Ascending aorta (tissue), 2 donors: ENCODE results near the gene ZNF692. TPM values are rescaled to one million over a fixed set of nuclear protein-coding genes. Genes with fewer than 3 reads are reported as not detected.
"Not testable (repeated sequence)": the region's sequence is repeated elsewhere in the genome, so short reads cannot be mapped to it uniquely, and the experiment has no call there.

Experiments used
- DNase-seq, 2 donors: peaks; one replicate each; pipeline ENCODE4 v3.0.0-alpha.2; 2019; ENCODE audit warnings: low spot score in 2 of 2
- H3K27ac ChIP-seq, 2 donors: fragments of 200-600 bp; sonication (generic); one replicate each; pipeline ENCODE4 v1.5.1; 2016 to 2017; ENCODE audit warnings: mild to moderate bottlenecking in 1 of 2
- H3K27me3 ChIP-seq: fragments of 200-600 bp; sonication (generic); one replicate; pipeline ENCODE4 v1.5.1; 2017
- H3K36me3 ChIP-seq, 2 donors: fragments of 200-600 bp; sonication (generic); one replicate each; pipeline ENCODE4 v1.5.1; 2016
- H3K4me1 ChIP-seq, 2 donors: fragments of 200-600 bp; sonication (generic); one replicate each; pipeline ENCODE4 v1.5.1; 2016 to 2017; ENCODE audit warnings: mild to moderate bottlenecking in 1 of 2
- H3K4me3 ChIP-seq, 2 donors: fragments of 200-600 bp; sonication (generic); one replicate each; pipeline ENCODE4 v1.5.1; 2016 to 2017; ENCODE audit warnings: mild to moderate bottlenecking in 1 of 2
- H3K9me3 ChIP-seq, 2 donors: fragments of 200-600 bp; sonication (generic); one replicate each; pipeline ENCODE4 v1.5.1; 2016
- intact Hi-C: fragments of 100-400 bp; cut with DNase I; formaldehyde crosslinking; loops from one replicate; pipeline ENCODE4 v1.15.1; 2023
- total RNA-seq: library from RNA; depleted of rRNA; stranded (reverse); fragments of >200 nt; gene quantifications from one replicate; pipeline ENCODE4 v1.1.0, GENCODE V29; 2016
- TF ChIP-seq, protein P1 (sequence below), 3 experiments: fragments of 200-600 bp in 2 of 3; fragments of 450-650 bp in 1 of 3; sonication (generic) in 2 of 3; IDR thresholded peaks; one replicate each; pipeline ENCODE4 v1.5.1; 2016 to 2019; ENCODE audit warnings: antibody characterized with exemption in 3 of 3, mild to moderate bottlenecking in 1 of 3, moderate library complexity in 1 of 3

ZNF692 gene
- total RNA-seq, 1 donor from 2014 or later, result 13.8 TPM

DNA sequence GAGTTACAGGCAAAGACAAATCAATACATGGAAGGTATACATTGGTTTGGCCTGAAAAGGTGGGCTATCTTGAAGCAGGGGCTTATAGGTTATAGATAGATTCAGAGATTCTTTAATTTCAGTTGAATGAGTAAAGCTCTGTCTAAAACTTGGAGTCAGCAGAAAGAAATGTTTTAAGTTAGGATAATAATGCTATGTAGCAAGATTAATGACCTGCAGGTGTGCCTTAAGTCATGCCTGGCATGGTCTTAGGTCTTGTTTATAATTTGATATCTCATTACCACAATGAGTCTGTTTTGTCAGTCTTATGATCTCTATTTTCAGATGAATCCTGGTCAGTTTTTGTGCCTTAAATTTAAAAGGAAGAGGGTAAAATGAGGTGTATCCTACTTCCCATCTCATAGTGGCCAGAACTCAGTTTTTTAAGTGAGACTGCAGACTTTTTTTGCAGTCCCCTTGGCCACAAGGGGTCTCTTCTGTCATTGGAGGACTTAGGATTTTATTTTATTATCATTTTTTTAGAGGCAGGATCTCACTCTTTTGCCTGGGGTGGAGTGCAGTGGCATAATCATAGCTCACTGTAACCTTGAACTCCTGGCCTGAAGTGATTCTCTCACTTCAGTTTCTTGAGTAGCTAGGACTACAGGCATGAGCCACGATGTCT is 25.9 kb upstream of the ZNF692 start:
- TF ChIP-seq, protein P1, sequence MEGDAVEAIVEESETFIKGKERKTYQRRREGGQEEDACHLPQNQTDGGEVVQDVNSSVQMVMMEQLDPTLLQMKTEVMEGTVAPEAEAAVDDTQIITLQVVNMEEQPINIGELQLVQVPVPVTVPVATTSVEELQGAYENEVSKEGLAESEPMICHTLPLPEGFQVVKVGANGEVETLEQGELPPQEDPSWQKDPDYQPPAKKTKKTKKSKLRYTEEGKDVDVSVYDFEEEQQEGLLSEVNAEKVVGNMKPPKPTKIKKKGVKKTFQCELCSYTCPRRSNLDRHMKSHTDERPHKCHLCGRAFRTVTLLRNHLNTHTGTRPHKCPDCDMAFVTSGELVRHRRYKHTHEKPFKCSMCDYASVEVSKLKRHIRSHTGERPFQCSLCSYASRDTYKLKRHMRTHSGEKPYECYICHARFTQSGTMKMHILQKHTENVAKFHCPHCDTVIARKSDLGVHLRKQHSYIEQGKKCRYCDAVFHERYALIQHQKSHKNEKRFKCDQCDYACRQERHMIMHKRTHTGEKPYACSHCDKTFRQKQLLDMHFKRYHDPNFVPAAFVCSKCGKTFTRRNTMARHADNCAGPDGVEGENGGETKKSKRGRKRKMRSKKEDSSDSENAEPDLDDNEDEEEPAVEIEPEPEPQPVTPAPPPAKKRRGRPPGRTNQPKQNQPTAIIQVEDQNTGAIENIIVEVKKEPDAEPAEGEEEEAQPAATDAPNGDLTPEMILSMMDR (IDR thresholded peaks at IDR 0.05), result no peak

GRCh38 chr1:248882427-248882826 is 23.5 kb upstream of the ZNF692 start:
- H3K9me3 ChIP-seq, H3K27me3 ChIP-seq, DNase-seq, intact Hi-C loops, H3K4me3 ChIP-seq, H3K36me3 ChIP-seq, H3K4me1 ChIP-seq, H3K27ac ChIP-seq: not testable (repeated sequence)

More for the DNA sequence above, 25.9 kb upstream of the ZNF692 start:
- Histone ChIP-seq H3K27ac (no peak overlapping the region), H3K9me3 (no peaks in the 10 kb centered on the region), H3K4me3 (no peak overlapping the region), H3K27me3 (no peaks in the 10 kb centered on the region), H3K4me1 (no peaks in the 10 kb centered on the region), H3K36me3 (no peaks in the 10 kb centered on the region)
- intact Hi-C loops, result no loop called here
- DNase-seq, result no peak

GRCh38 chr1:248881261-248881660 is 22.4 kb upstream of the ZNF692 start:
- H3K36me3 ChIP-seq, result no peaks in the 10 kb centered on the region
- no peak for DNase-seq
- H3K27ac ChIP-seq, result no peak overlapping the region
- H3K4me1 ChIP-seq, result no peaks in the 10 kb centered on the region
- intact Hi-C loops, result no loop called here
- H3K27me3 ChIP-seq, result no peaks in the 10 kb centered on the region
- TF ChIP-seq, protein P1 (IDR thresholded peaks at IDR 0.05), result no peak
- H3K9me3 ChIP-seq, result no peaks in the 10 kb centered on the region
- no peak overlapping the region for H3K4me3 ChIP-seq

GRCh38 chr1:248873993-248874533 is 15.2 kb upstream of the ZNF692 start:
- TF ChIP-seq, protein P1 (IDR thresholded peaks at IDR 0.05), result no peak
- H3K27ac ChIP-seq, result peak overlapping the region; percentile 97 to 99
- no peaks in the 10 kb centered on the region for H3K36me3 ChIP-seq
- H3K4me1 ChIP-seq, result no peaks in the 10 kb centered on the region
- DNase-seq, result peak; percentile 27 to 87
- intact Hi-C loops, result loop anchor here (1.0 kb wide), 5 partner anchors 11 to 48 kb away; partner anchors contain the start of genes PGBD2, ZNF672 and ZNF692
- no peaks in the 10 kb centered on the region for H3K27me3 ChIP-seq
- no peaks in the 10 kb centered on the region for H3K9me3 ChIP-seq
- H3K4me3 ChIP-seq, result peak overlapping the region; percentile 70 to 79

DNA sequence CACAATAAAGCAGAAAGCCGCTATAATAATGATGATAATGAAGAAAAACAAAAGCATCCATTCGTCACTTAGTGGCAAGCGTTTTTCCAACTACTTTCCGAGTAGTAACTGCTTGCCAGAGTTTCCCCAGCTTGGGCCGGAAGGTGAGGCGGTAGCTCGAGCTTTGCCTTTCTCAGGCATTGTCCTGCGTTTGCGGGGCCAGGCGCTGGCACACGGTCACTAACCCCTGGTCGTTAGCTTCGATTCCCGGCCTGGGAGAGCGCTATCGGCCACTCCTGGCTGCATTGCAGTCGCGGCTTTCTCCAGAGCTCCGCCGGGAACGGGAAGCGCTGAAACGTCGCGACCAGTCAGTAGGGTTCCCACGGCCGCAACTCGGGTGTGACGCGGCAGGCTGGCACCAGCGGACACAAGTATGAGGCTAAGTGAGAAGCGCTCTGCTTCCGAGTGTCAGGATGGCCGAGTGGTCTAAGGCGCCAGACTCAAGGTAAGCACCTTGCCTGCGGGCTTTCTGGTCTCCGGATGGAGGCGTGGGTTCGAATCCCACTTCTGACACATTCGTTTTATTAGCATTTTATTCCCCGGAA is 14.6 kb upstream of the ZNF692 start:
- intact Hi-C loops, result loop anchor here (1.0 kb wide), 5 partner anchors 10 to 47 kb away; partner anchors contain the start of genes PGBD2, ZNF672 and ZNF692
- peak; percentile 86 to 98 for DNase-seq
- Histone ChIP-seq H3K9me3 (no peaks in the 10 kb centered on the region), H3K4me3 (peak overlapping the region; percentile 70 to 79), H3K27ac (peak overlapping the region; percentile 97 to 99), H3K27me3 (no peaks in the 10 kb centered on the region), H3K4me1 (no peaks in the 10 kb centered on the region), H3K36me3 (no peaks in the 10 kb centered on the region)
- TF ChIP-seq, protein P1 (IDR thresholded peaks at IDR 0.05), result no peak
